ENCODE measurements around the gene SYTL3.

Gene SYTL3

GRCh38 chr6:158808941-158809678 is 159.3 kb downstream of the SYTL3 start:
- peak; percentile 39 for DNase-seq (ENCODE audit: extremely low spot score)
- ChIA-PET CTCF (interaction anchor here (0.8 to 2.7 kb wide), 16 partner anchors 11 to 588 kb away, joined by 3 to 17 read pairs (median 4); partner anchors contain the start of gene RSPH3), POLR2A (interaction anchor here (0.6 to 1.4 kb wide), 4 partner anchors 8 to 153 kb away, joined by 3 to 7 read pairs (median 3); partner anchors contain the start of gene EZR)
- TF ChIP-seq, protein P1, sequence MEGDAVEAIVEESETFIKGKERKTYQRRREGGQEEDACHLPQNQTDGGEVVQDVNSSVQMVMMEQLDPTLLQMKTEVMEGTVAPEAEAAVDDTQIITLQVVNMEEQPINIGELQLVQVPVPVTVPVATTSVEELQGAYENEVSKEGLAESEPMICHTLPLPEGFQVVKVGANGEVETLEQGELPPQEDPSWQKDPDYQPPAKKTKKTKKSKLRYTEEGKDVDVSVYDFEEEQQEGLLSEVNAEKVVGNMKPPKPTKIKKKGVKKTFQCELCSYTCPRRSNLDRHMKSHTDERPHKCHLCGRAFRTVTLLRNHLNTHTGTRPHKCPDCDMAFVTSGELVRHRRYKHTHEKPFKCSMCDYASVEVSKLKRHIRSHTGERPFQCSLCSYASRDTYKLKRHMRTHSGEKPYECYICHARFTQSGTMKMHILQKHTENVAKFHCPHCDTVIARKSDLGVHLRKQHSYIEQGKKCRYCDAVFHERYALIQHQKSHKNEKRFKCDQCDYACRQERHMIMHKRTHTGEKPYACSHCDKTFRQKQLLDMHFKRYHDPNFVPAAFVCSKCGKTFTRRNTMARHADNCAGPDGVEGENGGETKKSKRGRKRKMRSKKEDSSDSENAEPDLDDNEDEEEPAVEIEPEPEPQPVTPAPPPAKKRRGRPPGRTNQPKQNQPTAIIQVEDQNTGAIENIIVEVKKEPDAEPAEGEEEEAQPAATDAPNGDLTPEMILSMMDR (IDR thresholded peaks at IDR 0.05; ENCODE audit: control extremely low read depth, extremely low read depth, low read depth, missing control alignments) = no peak

DNA sequence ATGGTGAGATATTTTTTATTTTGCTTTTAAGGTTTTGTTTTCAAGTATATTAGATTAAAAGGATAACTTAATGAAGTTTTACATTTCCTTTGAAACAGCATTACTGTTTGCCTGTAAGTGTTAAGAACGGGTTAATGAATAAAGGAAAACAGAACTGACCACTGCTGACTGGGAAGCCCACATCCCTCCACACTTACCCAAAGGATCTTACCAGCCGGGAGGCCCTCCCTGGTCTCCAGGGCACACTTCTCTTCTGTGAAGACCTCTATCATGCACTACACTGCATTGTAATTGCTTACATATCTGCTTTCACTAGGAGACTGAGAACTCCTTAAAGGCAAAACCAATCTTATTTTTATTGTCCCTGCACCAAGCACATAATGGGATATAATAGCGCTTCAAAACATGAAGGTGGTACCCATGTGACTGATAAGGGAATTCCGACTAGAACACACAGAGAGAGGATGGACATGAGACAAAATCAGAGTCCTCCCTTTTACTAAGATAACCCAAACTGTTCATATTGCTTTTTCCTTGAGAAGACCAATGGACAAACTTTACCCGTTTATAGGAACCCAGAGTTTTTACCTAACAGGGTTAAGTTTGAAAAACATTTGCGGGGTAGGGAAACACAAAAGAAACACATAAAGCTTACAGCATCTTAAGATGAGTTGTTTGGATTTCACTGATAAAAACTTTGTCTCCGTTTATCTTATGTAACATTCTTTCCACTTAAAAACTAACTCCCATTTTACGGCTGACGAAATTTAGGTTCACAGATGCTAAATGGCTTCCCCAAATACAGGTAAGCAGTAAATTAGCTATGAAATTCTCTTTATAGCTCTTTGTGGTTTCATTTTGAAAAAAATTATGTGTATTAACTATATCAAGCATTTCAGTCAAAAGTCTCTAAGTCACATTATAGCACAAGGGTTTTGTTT is 160.6 kb downstream of the SYTL3 start:
- ChIA-PET POLR2A (interaction anchor here (1.4 kb wide), 1 partner anchor 59 kb away, joined by 3 read pairs; no protein-coding TSS in a partner anchor), CTCF (interaction anchor here (0.6 to 2.7 kb wide), 7 partner anchors 11 to 163 kb away, joined by 3 to 24 read pairs (median 4); no protein-coding TSS in a partner anchor)
- no peak for DNase-seq (ENCODE audit: extremely low spot score)
- TF ChIP-seq, protein P1 (IDR thresholded peaks at IDR 0.05; ENCODE audit: control extremely low read depth, extremely low read depth, low read depth, missing control alignments) = no peak

DNA sequence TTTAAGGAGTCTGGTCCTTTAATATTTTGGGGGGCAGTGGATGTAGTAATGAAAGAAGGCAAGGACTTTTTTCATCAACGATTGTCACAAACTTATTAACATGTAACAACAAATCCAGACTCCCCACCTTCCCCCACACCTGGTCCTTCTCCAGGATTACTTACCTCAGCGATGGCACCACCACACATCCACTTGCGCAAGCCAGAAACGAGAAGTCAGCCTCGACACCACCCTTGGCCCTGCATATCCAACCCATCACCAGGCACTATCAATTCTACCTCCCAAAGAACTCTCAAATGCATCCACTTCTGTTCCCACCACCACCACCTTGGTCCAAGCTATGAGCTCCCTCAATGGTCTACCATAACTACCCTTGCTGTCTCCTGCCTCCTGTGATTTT is 162.8 kb downstream of the SYTL3 start:
- ChIA-PET POLR2A (interaction anchor here (1.1 kb wide), 1 partner anchor 57 kb away, joined by 3 read pairs; no protein-coding TSS in a partner anchor), CTCF (interaction anchor here (1.0 to 2.7 kb wide), 9 partner anchors 9 to 231 kb away, joined by 3 to 24 read pairs (median 3); no protein-coding TSS in a partner anchor)
- TF ChIP-seq, protein P1 (IDR thresholded peaks at IDR 0.05; ENCODE audit: control extremely low read depth, extremely low read depth, low read depth, missing control alignments) = no peak
- no peak for DNase-seq (ENCODE audit: extremely low spot score)

- POLR2A ChIA-PET = interaction anchor here (0.5 to 1.1 kb wide), 4 partner anchors 11 to 269 kb away, joined by 3 to 5 read pairs (median 3); no protein-coding TSS in a partner anchor
- no peak for DNase-seq (ENCODE audit: extremely low spot score)
- TF ChIP-seq, protein P1 (IDR thresholded peaks at IDR 0.05; ENCODE audit: control extremely low read depth, extremely low read depth, low read depth, missing control alignments) = no peak
- CTCF ChIA-PET = interaction anchor here (1.0 to 2.7 kb wide), 6 partner anchors 9 to 230 kb away, joined by 3 to 24 read pairs (median 4); no protein-coding TSS in a partner anchor
These were observed 163.2 kb downstream of the SYTL3 start for GRCh38 chr6:158813032-158813431.
